Measurements from ENCODE around the gene KLHL34.

Gene KLHL34

DNA sequence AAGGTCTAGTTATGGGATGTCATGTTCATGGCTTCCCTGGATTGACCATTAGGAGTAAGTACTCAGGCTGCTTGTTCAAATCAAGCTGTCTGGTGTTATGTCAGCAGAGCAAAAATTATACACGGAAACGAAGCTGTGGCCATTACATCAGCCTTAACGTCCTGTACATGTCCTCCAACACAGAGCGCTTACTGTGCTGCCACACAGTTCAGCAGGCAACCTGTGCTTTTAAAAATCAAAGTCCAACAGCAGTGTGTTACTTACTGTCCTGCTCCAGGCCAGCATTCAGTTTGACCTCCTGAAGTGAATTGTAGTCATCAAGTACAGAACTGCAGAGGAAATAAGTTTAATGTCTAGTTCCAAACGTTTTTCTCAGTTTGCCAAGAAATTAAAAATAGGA lies 46.0 kb downstream of the KLHL34 start:
- 91 to 92% methylated on average over 5 of the region's 5 CpGs for WGBS, 2 experiments
- peaks cover 3% of the 10 kb centered on the region for H3K36me3 ChIP-seq (ENCODE audit: control insufficient read depth, insufficient read depth, low read length)
- H3K9me3 ChIP-seq (ENCODE audit: control insufficient read depth, low read length), result no peaks in the 10 kb centered on the region
- no peaks in the 10 kb centered on the region for H3K27me3 ChIP-seq (ENCODE audit: control insufficient read depth, insufficient read depth, low read length, poor library complexity, severe bottlenecking)
- H3K4me3 ChIP-seq (ENCODE audit: insufficient read depth, low read depth, low read length), result no peak overlapping the region
- no peak overlapping the region for H3K27ac ChIP-seq (ENCODE audit: insufficient read depth, low read depth, low read length, poor library complexity, severe bottlenecking)
- no peaks in the 10 kb centered on the region for H3K4me1 ChIP-seq (ENCODE audit: control insufficient read depth, insufficient read depth, low read length)

DNA sequence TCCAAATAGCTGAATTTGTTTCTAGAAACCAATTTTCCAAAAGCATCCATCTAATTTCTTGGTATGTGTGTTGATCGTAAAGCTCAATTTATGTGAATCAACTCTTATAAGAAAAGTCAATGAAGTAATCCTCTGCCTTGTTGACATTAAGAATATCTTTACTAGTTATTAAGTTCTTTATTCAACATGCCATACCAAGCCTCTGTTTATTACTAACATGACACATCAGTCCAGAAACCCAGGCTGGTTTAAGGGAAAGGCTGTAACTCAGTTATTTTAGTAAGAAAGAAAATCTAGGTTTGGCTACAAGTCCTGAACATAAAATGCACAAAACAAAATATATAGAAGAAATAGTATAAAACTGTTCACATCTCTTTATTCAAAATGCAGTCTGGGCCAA lies 48.0 kb downstream of the KLHL34 start:
- no peak overlapping the region for H3K27ac ChIP-seq (ENCODE audit: insufficient read depth, low read depth, low read length, poor library complexity, severe bottlenecking)
- no peak overlapping the region for H3K4me3 ChIP-seq (ENCODE audit: insufficient read depth, low read depth, low read length)
- no peaks in the 10 kb centered on the region for H3K4me1 ChIP-seq (ENCODE audit: control insufficient read depth, insufficient read depth, low read length)
- H3K27me3 ChIP-seq (ENCODE audit: control insufficient read depth, insufficient read depth, low read length, poor library complexity, severe bottlenecking), result no peaks in the 10 kb centered on the region
- no peaks in the 10 kb centered on the region for H3K9me3 ChIP-seq (ENCODE audit: control insufficient read depth, low read length)
- peaks cover 3% of the 10 kb centered on the region for H3K36me3 ChIP-seq (ENCODE audit: control insufficient read depth, insufficient read depth, low read length)
- no CpG with 5 or more reads among the region's 1 CpG for WGBS, 2 experiments

DNA sequence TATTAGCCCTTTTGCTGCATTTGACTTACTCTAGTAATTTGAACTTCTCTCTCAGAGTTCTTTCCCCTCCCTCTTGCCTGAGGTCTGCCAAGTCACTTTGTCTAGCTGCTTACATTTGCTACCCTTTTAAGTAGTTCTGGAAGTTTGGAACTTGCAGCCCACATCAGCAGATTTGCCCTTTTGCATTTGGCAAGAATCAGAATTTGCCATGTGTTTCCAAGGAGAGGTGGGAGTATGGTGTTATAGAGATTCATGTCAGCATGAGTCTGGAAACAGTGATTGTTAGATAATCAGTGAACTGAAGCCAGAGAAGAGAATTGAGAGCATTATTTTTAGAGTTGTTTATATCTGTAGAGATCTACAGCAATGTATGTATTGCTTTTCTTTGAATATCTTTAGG lies 52.1 kb downstream of the KLHL34 start:
- no peaks in the 10 kb centered on the region for H3K9me3 ChIP-seq (ENCODE audit: control insufficient read depth, low read length)
- peaks cover 3% of the 10 kb centered on the region for H3K36me3 ChIP-seq (ENCODE audit: control insufficient read depth, insufficient read depth, low read length)

More for the DNA sequence above, 52.1 kb downstream of the KLHL34 start:
- Histone ChIP-seq H3K4me1 (ENCODE audit: control insufficient read depth, insufficient read depth, low read length) (no peaks in the 10 kb centered on the region), H3K27me3 (ENCODE audit: control insufficient read depth, insufficient read depth, low read length, poor library complexity, severe bottlenecking) (no peaks in the 10 kb centered on the region), H3K27ac (ENCODE audit: insufficient read depth, low read depth, low read length, poor library complexity, severe bottlenecking) (no peak overlapping the region), H3K4me3 (ENCODE audit: insufficient read depth, low read depth, low read length) (no peak overlapping the region)
